BLaER1 (cell line): ENCODE measurements around the gene C10orf71.

Experiments
- H3K27ac ChIP-seq: shearing (Covaris generic); formaldehyde crosslinking; 2 replicates; pipeline ENCODE4 v1.8.1; 2022
- H3K27me3 ChIP-seq: shearing (Covaris generic); formaldehyde crosslinking; 2 replicates; pipeline ENCODE4 v1.8.1; 2022
- H3K36me3 ChIP-seq: shearing (Covaris generic); formaldehyde crosslinking; 2 replicates; pipeline ENCODE4 v1.8.1; 2022
- H3K4me1 ChIP-seq: shearing (Covaris generic); formaldehyde crosslinking; 2 replicates; pipeline ENCODE4 v1.8.1; 2022
- H3K4me2 ChIP-seq: shearing (Covaris generic); formaldehyde crosslinking; 2 replicates; pipeline ENCODE4 v1.8.1; 2022
- H3K4me3 ChIP-seq: shearing (Covaris generic); formaldehyde crosslinking; 2 replicates; pipeline ENCODE4 v1.8.1; 2022
- H3K9ac ChIP-seq: shearing (Covaris generic); formaldehyde crosslinking; 2 replicates; pipeline ENCODE4 v1.8.1; 2022
- H3K9me3 ChIP-seq: shearing (Covaris generic); formaldehyde crosslinking; 2 replicates; pipeline ENCODE4 v1.8.1; 2022
- H4K20me1 ChIP-seq: shearing (Covaris generic); formaldehyde crosslinking; 2 replicates; pipeline ENCODE4 v1.8.1; 2022
- Cebpa-rat ChIP-seq: shearing (Covaris generic); IDR thresholded peaks from 2 replicates; pipeline ENCODE4 v1.8.1; 2022

C10orf71 gene

GRCh38 chr10:49368256-49368655 lies 69.3 kb downstream of the C10orf71 start:
- peaks cover 39% of the 10 kb centered on the region for H3K4me1 ChIP-seq
- no peaks in the 10 kb centered on the region for H3K36me3 ChIP-seq
- H3K4me3 ChIP-seq: no peak overlapping the region
- H3K27me3 ChIP-seq: no peaks in the 10 kb centered on the region
- H3K4me2 ChIP-seq: peak overlapping the region; percentile 71
- H3K9ac ChIP-seq: no peak overlapping the region
- H3K9me3 ChIP-seq: no peaks in the 10 kb centered on the region
- no peak overlapping the region for H3K27ac ChIP-seq
- H4K20me1 ChIP-seq: no peaks in the 10 kb centered on the region
- no peak for TF ChIP-seq Cebpa-rat

GRCh38 chr10:49369216-49370162 lies 70.5 kb downstream of the C10orf71 start:
- H3K4me2 ChIP-seq: peak overlapping the region; percentile 71
- H3K27me3 ChIP-seq: no peaks in the 10 kb centered on the region
- H3K4me1 ChIP-seq: peaks cover 39% of the 10 kb centered on the region

GRCh38 chr10:49370326-49371100 lies 71.5 kb downstream of the C10orf71 start:
- Histone ChIP-seq H3K4me2 (no peak overlapping the region), H3K4me1 (peaks cover 30% of the 10 kb centered on the region), H3K36me3 (no peaks in the 10 kb centered on the region), H3K27me3 (no peaks in the 10 kb centered on the region), H3K4me3 (no peak overlapping the region), H3K9me3 (no peaks in the 10 kb centered on the region), H3K27ac (no peak overlapping the region), H4K20me1 (no peaks in the 10 kb centered on the region), H3K9ac (no peak overlapping the region)
- TF ChIP-seq Cebpa-rat: no peak

More at GRCh38 chr10:49369216-49370162, 70.5 kb downstream of the C10orf71 start:
- no peak for TF ChIP-seq Cebpa-rat
- no peaks in the 10 kb centered on the region for H3K36me3 ChIP-seq
- H3K4me3 ChIP-seq: no peak overlapping the region
- no peak overlapping the region for H3K27ac ChIP-seq
- no peaks in the 10 kb centered on the region for H4K20me1 ChIP-seq
- H3K9ac ChIP-seq: no peak overlapping the region
- H3K9me3 ChIP-seq: no peaks in the 10 kb centered on the region

DNA sequence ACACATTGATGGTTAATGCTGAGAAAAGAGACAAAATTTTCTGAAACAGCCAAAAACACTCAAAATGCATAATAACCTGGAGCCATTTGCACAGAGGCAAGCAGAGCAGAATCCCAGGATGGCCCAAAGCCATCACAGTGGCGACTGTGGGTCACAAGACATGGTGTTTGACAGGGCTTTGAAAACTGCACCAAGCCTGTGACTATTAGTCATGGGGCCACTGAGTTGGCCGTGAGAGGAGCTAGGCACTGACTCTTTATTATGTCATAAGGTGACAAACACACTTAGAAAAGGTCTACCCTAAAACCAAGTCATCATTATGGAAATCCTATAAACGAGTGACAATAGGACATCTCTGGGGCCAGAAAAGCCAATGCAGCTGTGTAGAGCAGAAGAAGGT lies 73.0 kb downstream of the C10orf71 start:
- no peaks in the 10 kb centered on the region for H3K27me3 ChIP-seq
- H3K4me1 ChIP-seq: peaks cover 19% of the 10 kb centered on the region

DNA sequence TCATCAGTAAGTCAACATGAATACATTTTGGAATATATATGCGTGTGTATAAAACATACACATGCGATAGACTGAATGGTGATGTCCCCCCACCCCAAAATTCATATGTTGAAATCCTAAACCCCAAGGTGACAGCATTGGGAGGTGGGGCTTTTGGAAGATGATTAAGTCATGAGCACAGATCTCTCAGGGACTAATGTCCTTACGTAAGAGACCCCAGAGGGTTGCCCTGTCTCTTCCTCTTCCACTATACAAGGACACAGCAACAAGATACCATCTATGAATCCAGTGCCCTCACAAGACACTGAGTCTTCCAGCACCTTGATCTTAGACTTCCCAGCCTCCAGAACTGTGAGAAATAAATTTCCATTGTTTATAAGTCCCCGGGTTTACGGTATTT lies 74.4 kb downstream of the C10orf71 start:
- Histone ChIP-seq H3K4me1 (peaks cover 9% of the 10 kb centered on the region), H3K27ac (no peak overlapping the region), H3K27me3 (no peaks in the 10 kb centered on the region), H3K9ac (no peak overlapping the region), H3K9me3 (no peaks in the 10 kb centered on the region), H3K4me2 (no peak overlapping the region), H3K4me3 (no peak overlapping the region), H3K36me3 (no peaks in the 10 kb centered on the region), H4K20me1 (no peaks in the 10 kb centered on the region)
- TF ChIP-seq Cebpa-rat: no peak

More for the DNA sequence above, 73.0 kb downstream of the C10orf71 start:
- H3K4me3 ChIP-seq: no peak overlapping the region
- no peaks in the 10 kb centered on the region for H4K20me1 ChIP-seq
- H3K9ac ChIP-seq: no peak overlapping the region
- no peak overlapping the region for H3K27ac ChIP-seq
- H3K36me3 ChIP-seq: no peaks in the 10 kb centered on the region
- H3K4me2 ChIP-seq: no peak overlapping the region
- no peaks in the 10 kb centered on the region for H3K9me3 ChIP-seq
- TF ChIP-seq Cebpa-rat: no peak

DNA sequence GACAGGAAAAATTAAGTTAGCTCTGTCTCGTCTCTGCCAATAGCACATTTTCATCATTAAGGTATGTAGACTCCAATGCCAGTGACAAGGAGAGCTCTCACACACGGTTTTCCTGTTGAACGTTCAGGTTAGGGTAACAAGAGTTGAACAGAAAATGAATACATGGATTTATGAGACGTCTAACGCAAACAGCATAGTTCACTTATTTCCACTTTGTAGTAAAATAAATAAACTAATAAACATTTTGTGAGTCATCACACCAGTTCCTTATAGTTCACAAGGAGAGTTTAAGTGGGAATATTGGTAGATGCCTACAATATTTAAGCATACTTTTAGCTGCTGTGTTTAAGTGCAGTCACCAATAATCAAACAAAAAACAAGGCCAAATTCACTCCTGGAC lies 75.8 kb downstream of the C10orf71 start:
- TF ChIP-seq Cebpa-rat: no peak
- H3K4me3 ChIP-seq: no peak overlapping the region
- H3K27me3 ChIP-seq: no peaks in the 10 kb centered on the region
- no peak overlapping the region for H3K9ac ChIP-seq
- no peak overlapping the region for H3K27ac ChIP-seq
- H3K9me3 ChIP-seq: no peaks in the 10 kb centered on the region
- no peaks in the 10 kb centered on the region for H4K20me1 ChIP-seq
- no peaks in the 10 kb centered on the region for H3K36me3 ChIP-seq
- H3K4me1 ChIP-seq: no peaks in the 10 kb centered on the region
- H3K4me2 ChIP-seq: no peak overlapping the region

DNA sequence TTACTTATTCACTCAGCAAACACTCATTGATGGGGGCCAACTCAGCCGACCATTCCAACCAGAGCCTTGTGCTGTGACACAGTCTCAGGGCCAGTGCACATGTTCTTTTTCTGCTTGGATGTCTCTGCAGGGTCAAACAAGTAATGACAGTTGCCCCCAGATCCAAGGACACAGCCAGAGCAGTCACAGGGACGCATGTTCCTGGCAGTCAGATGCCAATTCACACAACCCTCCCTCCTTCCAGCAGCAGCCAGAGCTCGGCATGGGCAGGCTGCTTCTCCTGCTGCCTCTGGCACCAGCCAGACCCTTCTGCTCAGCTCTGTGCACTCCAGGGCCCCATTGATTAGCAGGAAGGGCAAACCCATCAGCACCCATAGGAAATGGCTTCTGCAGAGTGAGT lies 76.6 kb downstream of the C10orf71 start:
- Histone ChIP-seq H3K4me2 (no peak overlapping the region), H3K9me3 (no peaks in the 10 kb centered on the region), H3K27me3 (no peaks in the 10 kb centered on the region), H3K36me3 (no peaks in the 10 kb centered on the region), H3K27ac (no peak overlapping the region), H3K4me3 (no peak overlapping the region), H4K20me1 (no peaks in the 10 kb centered on the region), H3K4me1 (0 out of 2 replicates have a peak, but pooled peaks cover 2% of the 10 kb centered on the region), H3K9ac (no peak overlapping the region)
- TF ChIP-seq Cebpa-rat: no peak
